Right lobe of liver (tissue), 6 donors: ENCODE measurements around the gene FURIN. TPM values are rescaled to one million over a fixed set of nuclear protein-coding genes. Genes with fewer than 3 reads are reported as not detected.

ENCODE experiments used
- ATAC-seq, 4 donors: fragments of 200-7000 bp; cut with Tn5 transposase; one replicate each; pipeline ENCODE4 v1.9.1; 2020; ENCODE audit warnings: mild to moderate bottlenecking in 4 of 4, moderate library complexity in 4 of 4
- DNase-seq, 3 donors: peaks; one replicate each; pipeline ENCODE4 v3.0.0-alpha.2; 2020
- H3K27ac ChIP-seq, 3 donors: fragments of 200-600 bp; one replicate each; pipeline ENCODE4 v1.8.0; 2022
- H3K27me3 ChIP-seq, 2 donors: fragments of 200-600 bp; one replicate each; pipeline ENCODE4 v1.8.0; 2022
- H3K36me3 ChIP-seq, 4 donors: fragments of 200-600 bp; sonication (generic) in 1 of 4; one replicate each; pipeline versions ENCODE4 v1.5.1 to v1.8.0; 2017 to 2022; ENCODE audit warnings: control low read depth in 1 of 4
- H3K4me1 ChIP-seq, 4 donors: fragments of 200-600 bp; sonication (generic) in 1 of 4; one replicate each; pipeline versions ENCODE4 v1.5.1 to v1.8.0; 2017 to 2022; ENCODE audit warnings: control low read depth in 1 of 4
- H3K4me3 ChIP-seq, 3 donors: fragments of 200-600 bp; one replicate each; pipeline ENCODE4 v1.8.0; 2022
- H3K9me3 ChIP-seq, 4 donors: fragments of 200-600 bp; sonication (generic) in 1 of 4; one replicate each; pipeline versions ENCODE4 v1.5.1 to v1.8.0; 2017 to 2022; ENCODE audit warnings: control low read depth in 1 of 4
- CTCF ChIP-seq, 4 donors: fragments of 200-600 bp in 3 of 4; fragments of 450-650 bp in 1 of 4; IDR thresholded peaks; one replicate each; pipeline versions ENCODE4 v1.5.1 to v1.8.0; 2016 to 2022; ENCODE audit warnings: antibody characterized with exemption in 4 of 4, mild to moderate bottlenecking in 2 of 4
- POLR2A ChIP-seq: fragments of 450-650 bp; IDR thresholded peaks from one replicate; pipeline ENCODE4 v1.6.1; 2017; ENCODE audit warnings: antibody characterized with exemption, mild to moderate bottlenecking
- WGBS: methylation state at CpG from one replicate; pipeline ENCODE4 v1.1.6; 2018; ENCODE audit warnings: low coverage, low lambda C conversion rate; ENCODE audit not compliant: insufficient coverage; ENCODE audit errors: missing lambda C conversion rate; 5-methylcytosine and 5-hydroxymethylcytosine counted together
- intact Hi-C, 2 donors: fragments of 100-400 bp; cut with DNase I; formaldehyde crosslinking; loops; one replicate each; pipeline versions ENCODE4 v1.11.2 to v1.14.1; 2022
- total RNA-seq, 6 experiments: library from RNA; depleted of rRNA in 2 of 6; stranded (reverse); fragments of >200 nt in 2 of 6; fragmentation: NEBNext Ultra II Directional in 3 of 6; extraction: Animal tissue kit (Norgen Biotek cat#: 25700) in 3 of 6; gene quantifications; one replicate each; pipeline versions ENCODE4 v1.1.0 to v1.2.4, GENCODE V29; 2016 to 2023
- donor health status: DM: no; HTN: yes; CAD: no.
- donor health status: DM: no; HTN: no; CAD: no.
- donor health status: DM: no; HTN: no; CAD: no.
- donor health status: DM: no; HTN: yes; CAD: no.
- donor health status: DM: no; HTN: yes; CAD: no.

Gene FURIN
- total RNA-seq, 6 experiments from 2014 or later, result 122 to 232 (median 189) TPM

GRCh38 chr15:90910441-90911301 lies 42.3 kb downstream of the FURIN start:
- H3K9me3 ChIP-seq, result no peaks in the 10 kb centered on the region
- no peak for ATAC-seq
- intact Hi-C loops, result loop anchor here in 1 of 2 donors (10.0 kb wide), 1 partner anchor 266 kb away; no protein-coding TSS in a partner anchor

GRCh38 chr15:90911302-90911623 lies 42.9 kb downstream of the FURIN start:
- no peaks in the 10 kb centered on the region for H3K9me3 ChIP-seq
- peaks cover 5 to 84% (median 55%) of the 10 kb centered on the region in 4 donors for H3K36me3 ChIP-seq
- H3K4me1 ChIP-seq, result peaks cover 0 to 15% (median 0%) of the 10 kb centered on the region in 4 donors
- WGBS, result no CpG with 5 or more reads among the region's 19 CpGs
- peak in 2 of 3 donors; percentile 12 to 40 for DNase-seq
- intact Hi-C loops, result loop anchor here in 1 of 2 donors (10.0 kb wide), 1 partner anchor 266 kb away; no protein-coding TSS in a partner anchor
- no peak overlapping the region for H3K27ac ChIP-seq
- TF ChIP-seq POLR2A (no peak), CTCF (IDR thresholded peaks at IDR 0.05) (no peak)
- no peak overlapping the region for H3K4me3 ChIP-seq
- H3K27me3 ChIP-seq, result no peaks in the 10 kb centered on the region
- ATAC-seq, result no peak

More at GRCh38 chr15:90910441-90911301, 42.3 kb downstream of the FURIN start:
- no peak for TF ChIP-seq POLR2A
- TF ChIP-seq CTCF (IDR thresholded peaks at IDR 0.05), result no peak
- Histone ChIP-seq H3K4me3 (no peak overlapping the region), H3K36me3 (peaks cover 5 to 89% (median 57%) of the 10 kb centered on the region in 4 donors), H3K27ac (no peak overlapping the region), H3K4me1 (peaks cover 0 to 12% (median 0%) of the 10 kb centered on the region in 4 donors), H3K27me3 (no peaks in the 10 kb centered on the region)
- WGBS, result 94% methylated on average over 7 of the region's 24 CpGs
- DNase-seq, result peak in 2 of 3 donors; percentile 16 to 35

- TF ChIP-seq CTCF (IDR thresholded peaks at IDR 0.05) (no peak), POLR2A (no peak)
- Histone ChIP-seq H3K27me3 (no peaks in the 10 kb centered on the region), H3K27ac (no peak overlapping the region), H3K4me1 (peaks cover 0 to 18% (median 0%) of the 10 kb centered on the region in 4 donors), H3K36me3 (peaks cover 5 to 83% (median 55%) of the 10 kb centered on the region in 4 donors), H3K4me3 (no peak overlapping the region), H3K9me3 (no peaks in the 10 kb centered on the region)
- intact Hi-C loops, result loop anchor here in 1 of 2 donors (10.0 kb wide), 1 partner anchor 267 kb away; no protein-coding TSS in a partner anchor
- ATAC-seq, result no peak
- WGBS, result 72% methylated on average over 14 of the region's 30 CpGs
- peak in 2 of 3 donors; percentile 25 to 53 for DNase-seq
Measured at GRCh38 chr15:90911906-90912769, 43.8 kb downstream of the FURIN start.

GRCh38 chr15:90912770-90913075 lies 44.3 kb downstream of the FURIN start:
- intact Hi-C loops, result loop anchor here in 1 of 2 donors (10.0 kb wide), 1 partner anchor 268 kb away; no protein-coding TSS in a partner anchor
- Histone ChIP-seq H3K36me3 (peaks cover 8 to 83% (median 52%) of the 10 kb centered on the region in 4 donors), H3K9me3 (no peaks in the 10 kb centered on the region), H3K27me3 (no peaks in the 10 kb centered on the region), H3K4me3 (no peak overlapping the region), H3K4me1 (peaks cover 0 to 18% (median 0%) of the 10 kb centered on the region in 4 donors), H3K27ac (no peak overlapping the region)
- WGBS, result 86% methylated on average over 4 of the region's 7 CpGs
- ATAC-seq, result no peak
- no peak for TF ChIP-seq POLR2A
- TF ChIP-seq CTCF (IDR thresholded peaks at IDR 0.05), result no peak
- peak in 2 of 3 donors; percentile 14 to 37 for DNase-seq
